ENCODE data around the gene SGMS1. TPM values are rescaled to one million over a fixed set of nuclear protein-coding genes. Genes with fewer than 3 reads are reported as not detected.

SGMS1 gene
- polyA plus RNA-seq, 1 of the 3 experiments (the other 2 are of a cell fraction), result 6.3 TPM

DNA sequence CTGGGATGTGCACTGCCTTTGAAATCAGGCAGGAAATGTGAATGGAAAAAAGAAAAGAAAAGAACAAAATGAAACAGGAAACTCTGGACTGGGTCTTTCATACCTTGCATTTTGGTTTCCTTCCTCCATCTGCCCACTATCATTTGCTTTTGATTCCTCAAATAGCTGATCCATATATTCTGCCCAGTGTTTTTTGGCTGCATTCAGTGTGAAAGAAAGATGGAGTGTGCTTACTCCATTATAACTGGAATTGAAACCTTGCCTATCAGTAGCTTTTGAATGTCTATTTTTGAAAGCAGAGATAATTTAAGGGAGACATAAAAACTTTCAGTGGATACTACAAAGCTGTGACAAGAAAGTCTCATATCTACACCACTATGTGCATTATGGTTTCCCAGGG is 308.3 kb downstream of the SGMS1 start:
- Histone ChIP-seq H3K4me2 (no peak overlapping the region), H2AFZ (ENCODE audit: low read depth) (no peak overlapping the region), H3K79me2 (ENCODE audit: insufficient read depth) (no peaks in the 10 kb centered on the region), H3F3A (replicated peaks; ENCODE audit: insufficient read depth) (no peaks in the 10 kb centered on the region), H3K27ac (ENCODE audit: low read depth in 2 of 2, low read length in 1 of 2) (no peak overlapping the region), H4K20me1 (ENCODE audit: insufficient read depth) (no peaks in the 10 kb centered on the region), H3K4me1 (ENCODE audit: control insufficient read depth in 1 of 2, insufficient read depth in 2 of 2, low read depth in 1 of 2, low read length in 1 of 2) (peaks cover 0 to 10% of the 10 kb centered on the region in 2 experiments; a peak in 1 of 4 replicates), H3K9me3 (no peaks in the 10 kb centered on the region), H3K9ac (no peak overlapping the region), H3K9me2 (no peaks in the 10 kb centered on the region), H3K4me3 (ENCODE audit: low read depth in 2 of 2, low read length in 1 of 2) (no peak overlapping the region), H3K27me3 (ENCODE audit: insufficient read depth) (no peaks in the 10 kb centered on the region), H3K36me3 (replicated peaks in 1 of 2; ENCODE audit: control insufficient read depth in 1 of 2, insufficient read depth in 2 of 2, low read length in 1 of 2) (peaks cover 8% of the 10 kb centered on the region in 2 experiments)
- TF ChIP-seq TEAD4 (IDR thresholded peaks at IDR 0.05; ENCODE audit: borderline replicate concordance, insufficient read depth) (no peak), RAD21 (IDR thresholded peaks at IDR 0.05; ENCODE audit: low read length) (no peak), NFIC (IDR thresholded peaks at IDR 0.05; ENCODE audit: borderline replicate concordance) (no peak), POLR2AphosphoS5 (IDR thresholded peaks at IDR 0.05; ENCODE audit: low read depth, low read length) (no peak), FOXM1 (IDR thresholded peaks at IDR 0.05; ENCODE audit: low read depth) (no peak), GATA2 (CRISPR knock-in tag; IDR thresholded peaks at IDR 0.05) (no peak), MXI1 (IDR thresholded peaks at IDR 0.05; ENCODE audit: low read depth, low read length) (no peak), ELF1 (IDR thresholded peaks at IDR 0.05) (no peak), CHD2 (IDR thresholded peaks at IDR 0.05; ENCODE audit: low read length, partially characterized antibody) (no peak)
- TF ChIP-seq, protein P1, sequence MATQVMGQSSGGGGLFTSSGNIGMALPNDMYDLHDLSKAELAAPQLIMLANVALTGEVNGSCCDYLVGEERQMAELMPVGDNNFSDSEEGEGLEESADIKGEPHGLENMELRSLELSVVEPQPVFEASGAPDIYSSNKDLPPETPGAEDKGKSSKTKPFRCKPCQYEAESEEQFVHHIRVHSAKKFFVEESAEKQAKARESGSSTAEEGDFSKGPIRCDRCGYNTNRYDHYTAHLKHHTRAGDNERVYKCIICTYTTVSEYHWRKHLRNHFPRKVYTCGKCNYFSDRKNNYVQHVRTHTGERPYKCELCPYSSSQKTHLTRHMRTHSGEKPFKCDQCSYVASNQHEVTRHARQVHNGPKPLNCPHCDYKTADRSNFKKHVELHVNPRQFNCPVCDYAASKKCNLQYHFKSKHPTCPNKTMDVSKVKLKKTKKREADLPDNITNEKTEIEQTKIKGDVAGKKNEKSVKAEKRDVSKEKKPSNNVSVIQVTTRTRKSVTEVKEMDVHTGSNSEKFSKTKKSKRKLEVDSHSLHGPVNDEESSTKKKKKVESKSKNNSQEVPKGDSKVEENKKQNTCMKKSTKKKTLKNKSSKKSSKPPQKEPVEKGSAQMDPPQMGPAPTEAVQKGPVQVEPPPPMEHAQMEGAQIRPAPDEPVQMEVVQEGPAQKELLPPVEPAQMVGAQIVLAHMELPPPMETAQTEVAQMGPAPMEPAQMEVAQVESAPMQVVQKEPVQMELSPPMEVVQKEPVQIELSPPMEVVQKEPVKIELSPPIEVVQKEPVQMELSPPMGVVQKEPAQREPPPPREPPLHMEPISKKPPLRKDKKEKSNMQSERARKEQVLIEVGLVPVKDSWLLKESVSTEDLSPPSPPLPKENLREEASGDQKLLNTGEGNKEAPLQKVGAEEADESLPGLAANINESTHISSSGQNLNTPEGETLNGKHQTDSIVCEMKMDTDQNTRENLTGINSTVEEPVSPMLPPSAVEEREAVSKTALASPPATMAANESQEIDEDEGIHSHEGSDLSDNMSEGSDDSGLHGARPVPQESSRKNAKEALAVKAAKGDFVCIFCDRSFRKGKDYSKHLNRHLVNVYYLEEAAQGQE (IDR thresholded peaks at IDR 0.05; ENCODE audit: low read depth, low read length), result no peak
- TF ChIP-seq, protein P2, sequence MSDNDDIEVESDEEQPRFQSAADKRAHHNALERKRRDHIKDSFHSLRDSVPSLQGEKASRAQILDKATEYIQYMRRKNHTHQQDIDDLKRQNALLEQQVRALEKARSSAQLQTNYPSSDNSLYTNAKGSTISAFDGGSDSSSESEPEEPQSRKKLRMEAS (IDR thresholded peaks at IDR 0.05; ENCODE audit: low read depth), result no peak
- CTCF ChIA-PET, result interaction anchor here (0.9 kb wide), 1 partner anchor 19 kb away, joined by 3 read pairs; no protein-coding TSS in a partner anchor
- DNase-seq, result no peak
- POLR2A ChIA-PET, result no interaction called here

DNA sequence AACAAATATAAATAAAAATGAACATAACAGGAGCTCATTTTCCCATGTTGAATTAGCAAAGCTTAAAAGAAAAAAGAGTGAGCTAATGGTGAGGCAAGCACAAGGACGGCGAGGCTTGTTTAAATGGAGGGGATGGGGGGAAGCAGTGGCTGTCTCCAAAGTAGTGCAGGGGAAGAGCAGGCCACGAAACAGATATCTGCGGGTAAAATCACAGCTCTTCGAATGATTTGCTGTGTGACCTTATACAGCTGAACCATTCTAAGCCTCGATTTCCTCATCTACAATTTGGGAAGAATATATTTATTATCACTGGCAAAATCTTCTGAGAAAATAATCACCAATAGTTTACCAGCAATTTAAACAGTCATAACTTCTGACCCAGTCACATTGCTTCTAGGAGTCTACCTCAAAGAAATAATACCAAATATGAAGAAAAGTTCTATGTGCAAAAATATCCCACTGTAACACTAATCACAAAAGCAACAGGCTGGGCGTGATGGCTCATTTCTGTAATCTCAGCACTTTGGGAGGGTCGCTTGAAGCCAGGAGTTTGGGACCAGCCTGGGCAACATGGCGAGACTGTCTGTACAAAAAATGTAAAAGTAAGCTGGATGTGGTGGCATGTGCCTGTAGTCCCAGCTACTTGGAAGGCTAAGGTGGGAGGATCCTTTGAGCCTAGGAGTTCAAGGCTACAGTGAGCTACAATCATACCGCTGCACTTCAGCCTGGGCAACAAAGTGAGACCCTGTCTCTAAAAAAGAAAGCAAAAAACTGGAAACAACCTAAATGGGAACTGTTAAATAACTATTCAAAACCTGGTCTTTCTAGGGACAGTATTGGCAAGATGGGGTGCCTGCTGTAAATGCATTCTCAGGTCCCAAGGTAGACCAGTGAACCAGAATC is 309.3 kb downstream of the SGMS1 start:
- no peaks in the 10 kb centered on the region for H3K27me3 ChIP-seq (ENCODE audit: insufficient read depth)
- H3K36me3 ChIP-seq (replicated peaks in 1 of 2; ENCODE audit: control insufficient read depth in 1 of 2, insufficient read depth in 2 of 2, low read length in 1 of 2), result peaks cover 8 to 17% of the 10 kb centered on the region in 2 experiments
- H2AFZ ChIP-seq (ENCODE audit: low read depth), result no peak overlapping the region
- ChIA-PET CTCF (interaction anchor here (0.9 to 1.2 kb wide), 2 partner anchors 12 to 18 kb away, joined by 3 to 5 read pairs; no protein-coding TSS in a partner anchor), POLR2A (no interaction called here)
- H3K9ac ChIP-seq, result no peak overlapping the region
- H3K4me2 ChIP-seq, result no peak overlapping the region
- no peaks in the 10 kb centered on the region for H3K9me3 ChIP-seq
- H3F3A ChIP-seq (replicated peaks; ENCODE audit: insufficient read depth), result no peaks in the 10 kb centered on the region
- no peak overlapping the region for H3K27ac ChIP-seq (ENCODE audit: low read depth in 2 of 2, low read length in 1 of 2)
- peaks cover 0 to 10% of the 10 kb centered on the region in 2 experiments; a peak in 1 of 4 replicates for H3K4me1 ChIP-seq (ENCODE audit: control insufficient read depth in 1 of 2, insufficient read depth in 2 of 2, low read depth in 1 of 2, low read length in 1 of 2)
- no peaks in the 10 kb centered on the region for H3K9me2 ChIP-seq
- H3K4me3 ChIP-seq (ENCODE audit: low read depth in 2 of 2, low read length in 1 of 2), result no peak overlapping the region
- no peaks in the 10 kb centered on the region for H4K20me1 ChIP-seq (ENCODE audit: insufficient read depth)
- DNase-seq, result no peak
- WGBS (ENCODE audit: low lambda C conversion rate), result 94% methylated on average over 10 of the region's 10 CpGs
- no peaks in the 10 kb centered on the region for H3K79me2 ChIP-seq (ENCODE audit: insufficient read depth)
- TF ChIP-seq EP300 (IDR thresholded peaks at IDR 0.05; ENCODE audit: borderline replicate concordance in 1 of 2, low read depth in 1 of 2, low read length in 1 of 2) (no peak), GATA2 (CRISPR knock-in tag; IDR thresholded peaks at IDR 0.05) (no peak), JUND (IDR thresholded peaks at IDR 0.05) (no peak), MEF2A (IDR thresholded peaks at IDR 0.05; ENCODE audit: borderline replicate concordance, low read depth) (no peak), GABPA (IDR thresholded peaks at IDR 0.05; ENCODE audit: low read depth) (no peak), FOXM1 (IDR thresholded peaks at IDR 0.05; ENCODE audit: low read depth) (no peak), TEAD4 (IDR thresholded peaks at IDR 0.05; ENCODE audit: borderline replicate concordance, insufficient read depth) (no peak), SIN3A (IDR thresholded peaks at IDR 0.05; ENCODE audit: borderline replicate concordance, low read depth, low read length) (no peak)
- TF ChIP-seq, protein P3, sequence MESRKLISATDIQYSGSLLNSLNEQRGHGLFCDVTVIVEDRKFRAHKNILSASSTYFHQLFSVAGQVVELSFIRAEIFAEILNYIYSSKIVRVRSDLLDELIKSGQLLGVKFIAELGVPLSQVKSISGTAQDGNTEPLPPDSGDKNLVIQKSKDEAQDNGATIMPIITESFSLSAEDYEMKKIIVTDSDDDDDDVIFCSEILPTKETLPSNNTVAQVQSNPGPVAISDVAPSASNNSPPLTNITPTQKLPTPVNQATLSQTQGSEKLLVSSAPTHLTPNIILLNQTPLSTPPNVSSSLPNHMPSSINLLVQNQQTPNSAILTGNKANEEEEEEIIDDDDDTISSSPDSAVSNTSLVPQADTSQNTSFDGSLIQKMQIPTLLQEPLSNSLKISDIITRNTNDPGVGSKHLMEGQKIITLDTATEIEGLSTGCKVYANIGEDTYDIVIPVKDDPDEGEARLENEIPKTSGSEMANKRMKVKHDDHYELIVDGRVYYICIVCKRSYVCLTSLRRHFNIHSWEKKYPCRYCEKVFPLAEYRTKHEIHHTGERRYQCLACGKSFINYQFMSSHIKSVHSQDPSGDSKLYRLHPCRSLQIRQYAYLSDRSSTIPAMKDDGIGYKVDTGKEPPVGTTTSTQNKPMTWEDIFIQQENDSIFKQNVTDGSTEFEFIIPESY (IDR thresholded peaks at IDR 0.05; ENCODE audit: borderline replicate concordance, low read depth), result no peak
- TF ChIP-seq, protein P2 (IDR thresholded peaks at IDR 0.05; ENCODE audit: low read depth), result no peak
- TF ChIP-seq, protein P4, sequence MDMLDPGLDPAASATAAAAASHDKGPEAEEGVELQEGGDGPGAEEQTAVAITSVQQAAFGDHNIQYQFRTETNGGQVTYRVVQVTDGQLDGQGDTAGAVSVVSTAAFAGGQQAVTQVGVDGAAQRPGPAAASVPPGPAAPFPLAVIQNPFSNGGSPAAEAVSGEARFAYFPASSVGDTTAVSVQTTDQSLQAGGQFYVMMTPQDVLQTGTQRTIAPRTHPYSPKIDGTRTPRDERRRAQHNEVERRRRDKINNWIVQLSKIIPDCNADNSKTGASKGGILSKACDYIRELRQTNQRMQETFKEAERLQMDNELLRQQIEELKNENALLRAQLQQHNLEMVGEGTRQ (IDR thresholded peaks at IDR 0.05; ENCODE audit: borderline replicate concordance, low read depth, low read length), result no peak
